ENCODE measurements around the gene MAB21L4.

DNA sequence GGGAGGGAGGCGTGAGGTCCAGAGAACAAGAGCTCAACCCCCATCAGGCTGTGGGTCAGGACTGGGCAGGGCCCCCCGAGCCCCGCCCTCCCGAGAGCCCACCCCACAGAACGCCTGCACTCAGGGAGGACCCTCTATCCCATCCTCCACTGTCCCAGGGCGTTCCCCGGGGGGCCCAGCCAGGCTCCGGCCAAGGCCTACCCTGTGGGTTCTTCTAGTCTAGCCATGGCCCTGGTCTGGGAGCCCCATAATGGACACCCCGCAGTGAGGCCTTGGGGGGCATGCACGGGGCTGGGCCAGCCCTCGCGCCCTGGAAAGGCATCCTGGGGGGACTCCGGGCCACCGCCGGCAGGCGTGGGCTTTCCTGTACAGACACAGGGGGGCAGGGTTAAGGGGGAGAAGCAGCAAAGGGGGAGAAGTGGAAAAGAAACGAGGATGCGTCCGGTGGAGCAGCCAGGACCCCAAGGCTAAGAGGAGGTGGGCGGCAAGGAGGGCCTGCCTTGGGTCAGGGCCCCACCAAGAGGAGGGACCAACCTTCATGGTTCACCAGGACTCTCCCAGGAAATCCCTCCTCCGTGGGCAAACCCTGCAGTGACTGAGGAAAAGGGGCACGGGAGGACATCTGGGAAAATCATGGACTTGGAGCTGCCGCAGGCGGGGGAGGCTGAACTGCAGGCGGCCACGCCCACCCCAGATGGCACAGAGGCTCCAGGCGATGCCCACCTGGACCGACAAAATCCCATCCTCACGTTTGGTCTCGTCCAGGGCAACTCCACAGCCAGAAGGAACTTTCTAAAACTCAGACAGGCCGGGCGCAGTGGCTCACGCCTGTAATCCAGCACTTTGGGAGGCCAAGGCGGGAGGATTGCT, 7.5 kb upstream of the MAB21L4 start:
- TF ChIP-seq, protein P1, sequence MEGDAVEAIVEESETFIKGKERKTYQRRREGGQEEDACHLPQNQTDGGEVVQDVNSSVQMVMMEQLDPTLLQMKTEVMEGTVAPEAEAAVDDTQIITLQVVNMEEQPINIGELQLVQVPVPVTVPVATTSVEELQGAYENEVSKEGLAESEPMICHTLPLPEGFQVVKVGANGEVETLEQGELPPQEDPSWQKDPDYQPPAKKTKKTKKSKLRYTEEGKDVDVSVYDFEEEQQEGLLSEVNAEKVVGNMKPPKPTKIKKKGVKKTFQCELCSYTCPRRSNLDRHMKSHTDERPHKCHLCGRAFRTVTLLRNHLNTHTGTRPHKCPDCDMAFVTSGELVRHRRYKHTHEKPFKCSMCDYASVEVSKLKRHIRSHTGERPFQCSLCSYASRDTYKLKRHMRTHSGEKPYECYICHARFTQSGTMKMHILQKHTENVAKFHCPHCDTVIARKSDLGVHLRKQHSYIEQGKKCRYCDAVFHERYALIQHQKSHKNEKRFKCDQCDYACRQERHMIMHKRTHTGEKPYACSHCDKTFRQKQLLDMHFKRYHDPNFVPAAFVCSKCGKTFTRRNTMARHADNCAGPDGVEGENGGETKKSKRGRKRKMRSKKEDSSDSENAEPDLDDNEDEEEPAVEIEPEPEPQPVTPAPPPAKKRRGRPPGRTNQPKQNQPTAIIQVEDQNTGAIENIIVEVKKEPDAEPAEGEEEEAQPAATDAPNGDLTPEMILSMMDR (IDR thresholded peaks at IDR 0.05 in 2 of 3, conservative IDR thresholded peaks at IDR 0.05 in 1 of 3; ENCODE audit: borderline replicate concordance in 1 of 3, insufficient read depth in 1 of 3, low read depth in 2 of 3, low read length in 2 of 3): no peak
- TF ChIP-seq EGR1 (IDR thresholded peaks at IDR 0.05; ENCODE audit: low read depth) (no peak), YY1 (IDR thresholded peaks at IDR 0.05; ENCODE audit: extremely low read depth, insufficient replicate concordance, low read depth, low read length) (no peak), EZH2 (IDR thresholded peaks at IDR 0.05) (no peak), POLR2A (IDR thresholded peaks at IDR 0.05; ENCODE audit: borderline replicate concordance, extremely low read depth, insufficient read depth, insufficient read length) (no peak), POLR2AphosphoS5 (IDR thresholded peaks at IDR 0.05; ENCODE audit: low read depth, low read length) (no peak), RAD21 (IDR thresholded peaks at IDR 0.05; ENCODE audit: low read depth) (no peak)
